GM21367 (cell line): ENCODE results near the gene BCL11A.
A peak's percentile ranks its signal among the peaks of the same experiment; 100 is the strongest.

ENCODE experiments used
- ATAC-seq: cut with Tn5 transposase; IDR thresholded peaks from one replicate; pipeline ENCODE4 v1.9.1; 2021; ENCODE audit not compliant: unreplicated experiment

The BCL11A gene

GRCh38 chr2:60559880-60560279 lies 6.4 kb upstream of the BCL11A start:
- no peak for ATAC-seq

- no peak for ATAC-seq
Observed at GRCh38 chr2:60558536-60558935, 5.1 kb upstream of the BCL11A start.

GRCh38 chr2:60557486-60557864 lies 4.0 kb upstream of the BCL11A start:
- no peak for ATAC-seq

GRCh38 chr2:60556576-60557485 lies 3.4 kb upstream of the BCL11A start:
- no peak for ATAC-seq

- ATAC-seq: no peak
Observed at GRCh38 chr2:60556175-60556574, 2.7 kb upstream of the BCL11A start.

GRCh38 chr2:60555783-60556139 lies 2.3 kb upstream of the BCL11A start:
- ATAC-seq: peak; percentile 9

- peak; percentile 30 for ATAC-seq
Observed at GRCh38 chr2:60555066-60555782, 1.8 kb upstream of the BCL11A start.

GRCh38 chr2:60554646-60555065 lies 1.2 kb upstream of the BCL11A start:
- ATAC-seq: no peak

GRCh38 chr2:60554074-60554645 lies 706 bp upstream of the BCL11A start:
- no peak for ATAC-seq

GRCh38 chr2:60552851-60553494 lies 481 bp downstream of the BCL11A start:
- ATAC-seq: no peak

- no peak for ATAC-seq
Observed at GRCh38 chr2:60552078-60552850, 1.2 kb downstream of the BCL11A start.

- no peak for ATAC-seq
Observed at GRCh38 chr2:60551240-60552077, 2.0 kb downstream of the BCL11A start.

GRCh38 chr2:60550984-60551239 lies 2.5 kb downstream of the BCL11A start:
- no peak for ATAC-seq

GRCh38 chr2:60550178-60550983 lies 3.1 kb downstream of the BCL11A start:
- ATAC-seq: peak; percentile 34

GRCh38 chr2:60549928-60550177 lies 3.6 kb downstream of the BCL11A start:
- ATAC-seq: peak; percentile 3

- ATAC-seq: no peak
Observed at GRCh38 chr2:60549238-60549927, 4.1 kb downstream of the BCL11A start.

GRCh38 chr2:60548845-60549237 lies 4.6 kb downstream of the BCL11A start:
- no peak for ATAC-seq

GRCh38 chr2:60548311-60548710 lies 5.1 kb downstream of the BCL11A start:
- ATAC-seq: no peak

GRCh38 chr2:60547841-60548240 lies 5.6 kb downstream of the BCL11A start:
- ATAC-seq: no peak
